ENCODE data around the gene SAMD3. TPM values are rescaled to one million over a fixed set of nuclear protein-coding genes. Genes with fewer than 3 reads are reported as not detected.

SAMD3 gene
- total and polyA plus RNA-seq, 7 donors: 0.81 to 3.7 (median 2.3) TPM; not detected in 3

DNA sequence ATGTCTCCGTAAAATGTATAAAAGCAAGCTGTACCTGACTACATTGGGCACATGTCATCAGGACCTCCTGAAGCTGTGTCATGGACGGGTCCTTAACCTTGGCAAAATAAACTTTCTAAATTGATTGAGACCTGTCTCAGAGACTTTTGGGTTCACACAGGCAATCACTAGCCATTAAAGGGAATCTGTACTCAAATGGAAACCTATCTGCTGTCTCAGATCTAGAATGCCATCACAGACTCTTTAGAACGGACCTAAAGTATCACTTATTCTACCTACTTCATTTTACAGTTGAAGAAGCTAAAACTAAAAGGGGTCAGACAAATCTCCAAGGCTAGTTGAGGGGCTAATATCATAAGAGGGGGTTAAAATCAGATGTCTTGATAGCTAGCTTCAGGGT lies 11.1 kb downstream of the SAMD3 start:
- H3K27me3 ChIP-seq: no peaks in the 10 kb centered on the region
- TF ChIP-seq, protein P1, sequence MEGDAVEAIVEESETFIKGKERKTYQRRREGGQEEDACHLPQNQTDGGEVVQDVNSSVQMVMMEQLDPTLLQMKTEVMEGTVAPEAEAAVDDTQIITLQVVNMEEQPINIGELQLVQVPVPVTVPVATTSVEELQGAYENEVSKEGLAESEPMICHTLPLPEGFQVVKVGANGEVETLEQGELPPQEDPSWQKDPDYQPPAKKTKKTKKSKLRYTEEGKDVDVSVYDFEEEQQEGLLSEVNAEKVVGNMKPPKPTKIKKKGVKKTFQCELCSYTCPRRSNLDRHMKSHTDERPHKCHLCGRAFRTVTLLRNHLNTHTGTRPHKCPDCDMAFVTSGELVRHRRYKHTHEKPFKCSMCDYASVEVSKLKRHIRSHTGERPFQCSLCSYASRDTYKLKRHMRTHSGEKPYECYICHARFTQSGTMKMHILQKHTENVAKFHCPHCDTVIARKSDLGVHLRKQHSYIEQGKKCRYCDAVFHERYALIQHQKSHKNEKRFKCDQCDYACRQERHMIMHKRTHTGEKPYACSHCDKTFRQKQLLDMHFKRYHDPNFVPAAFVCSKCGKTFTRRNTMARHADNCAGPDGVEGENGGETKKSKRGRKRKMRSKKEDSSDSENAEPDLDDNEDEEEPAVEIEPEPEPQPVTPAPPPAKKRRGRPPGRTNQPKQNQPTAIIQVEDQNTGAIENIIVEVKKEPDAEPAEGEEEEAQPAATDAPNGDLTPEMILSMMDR (IDR thresholded peaks at IDR 0.05): no peak
- TF ChIP-seq EP300 (IDR thresholded peaks at IDR 0.05) (no peak), POLR2A (IDR thresholded peaks at IDR 0.05) (no peak), POLR2AphosphoS5 (IDR thresholded peaks at IDR 0.05) (no peak)
- H3K4me3 ChIP-seq: no peak overlapping the region
- no peak overlapping the region for H3K27ac ChIP-seq
- no peak for DNase-seq
- no peaks in the 10 kb centered on the region for H3K36me3 ChIP-seq
- intact Hi-C loops (cut with DNase I): no loop called here
- H3K4me1 ChIP-seq: no peaks in the 10 kb centered on the region
- no peaks in the 10 kb centered on the region for H3K9me3 ChIP-seq
- 83 to 86% methylated on average over 3 of the region's 3 CpGs for WGBS, 2 donors

DNA sequence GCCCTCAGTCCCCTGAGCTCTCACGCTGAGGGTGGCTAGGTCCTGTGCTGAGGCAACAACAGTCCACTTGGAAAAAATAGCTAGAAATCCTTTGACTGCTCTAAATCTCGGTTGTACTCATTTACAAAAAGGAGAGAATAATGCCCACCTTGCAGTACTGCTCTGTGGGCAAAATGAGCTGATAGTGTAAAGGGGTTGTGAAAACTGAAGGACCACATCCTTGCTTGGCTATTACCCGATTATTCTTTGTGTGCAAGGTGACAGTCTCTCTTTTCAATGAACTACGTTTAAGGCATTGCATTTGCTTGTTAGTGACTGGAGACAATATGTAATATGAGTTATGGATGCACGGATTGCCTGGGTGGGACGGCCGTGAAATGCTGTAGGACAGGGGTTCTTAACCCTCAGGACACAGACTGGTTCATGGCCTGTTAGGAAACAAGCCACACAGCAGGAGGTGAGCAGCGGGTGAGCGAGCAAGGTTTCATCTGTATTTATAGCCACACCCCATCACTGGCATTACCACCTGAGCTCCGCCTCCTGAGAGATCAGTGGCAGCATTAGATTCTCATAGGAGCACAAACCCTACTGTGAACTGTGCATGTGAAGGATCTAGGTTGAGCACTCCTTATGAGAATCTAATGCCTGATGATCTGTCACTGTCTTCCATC lies 14.6 kb downstream of the SAMD3 start:
- Histone ChIP-seq H3K27me3 (no peaks in the 10 kb centered on the region), H3K9me3 (no peaks in the 10 kb centered on the region), H3K27ac (no peak overlapping the region), H3K36me3 (no peaks in the 10 kb centered on the region), H3K4me3 (no peak overlapping the region), H3K4me1 (no peaks in the 10 kb centered on the region)
- intact Hi-C loops (cut with DNase I): no loop called here
- 94 to 96% methylated on average over 10 of the region's 10 CpGs for WGBS, 2 donors
- TF ChIP-seq EP300 (IDR thresholded peaks at IDR 0.05): no peak
- TF ChIP-seq POLR2A (IDR thresholded peaks at IDR 0.05): no peak
- TF ChIP-seq POLR2AphosphoS5 (IDR thresholded peaks at IDR 0.05): no peak
- TF ChIP-seq, protein P1 (IDR thresholded peaks at IDR 0.05): no peak
- no peak for DNase-seq

DNA sequence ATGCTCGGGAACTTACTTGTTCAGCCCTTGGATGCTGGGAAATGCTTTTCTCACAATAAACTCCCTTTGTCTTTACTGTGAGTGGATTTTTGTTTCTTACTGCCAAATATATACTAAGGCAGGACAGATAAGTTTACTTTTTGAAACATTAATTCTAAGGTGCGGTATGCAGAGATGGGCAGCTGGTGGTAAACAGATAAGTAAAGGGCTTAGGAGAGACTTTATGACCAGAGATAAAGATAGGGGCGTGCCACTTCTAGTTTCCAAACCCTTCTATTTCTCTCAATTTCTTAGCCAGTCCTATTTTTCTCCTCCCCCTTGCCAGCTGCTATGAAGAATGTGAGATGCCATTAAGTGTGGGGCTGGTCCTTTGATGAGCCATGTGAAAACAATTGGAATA lies 16.3 kb downstream of the SAMD3 start:
- H3K4me1 ChIP-seq: no peaks in the 10 kb centered on the region
- H3K27me3 ChIP-seq: no peaks in the 10 kb centered on the region
- TF ChIP-seq POLR2A (IDR thresholded peaks at IDR 0.05) (no peak), POLR2AphosphoS5 (IDR thresholded peaks at IDR 0.05) (no peak), EP300 (IDR thresholded peaks at IDR 0.05) (no peak)
- TF ChIP-seq, protein P1 (IDR thresholded peaks at IDR 0.05): no peak
- H3K9me3 ChIP-seq: no peaks in the 10 kb centered on the region
- H3K36me3 ChIP-seq: no peaks in the 10 kb centered on the region
- intact Hi-C loops (cut with DNase I): no loop called here
- WGBS, 2 donors: 44 to 80% methylated on average over 3 of the region's 3 CpGs
- no peak for DNase-seq
- no peak overlapping the region for H3K4me3 ChIP-seq
- H3K27ac ChIP-seq: no peak overlapping the region

DNA sequence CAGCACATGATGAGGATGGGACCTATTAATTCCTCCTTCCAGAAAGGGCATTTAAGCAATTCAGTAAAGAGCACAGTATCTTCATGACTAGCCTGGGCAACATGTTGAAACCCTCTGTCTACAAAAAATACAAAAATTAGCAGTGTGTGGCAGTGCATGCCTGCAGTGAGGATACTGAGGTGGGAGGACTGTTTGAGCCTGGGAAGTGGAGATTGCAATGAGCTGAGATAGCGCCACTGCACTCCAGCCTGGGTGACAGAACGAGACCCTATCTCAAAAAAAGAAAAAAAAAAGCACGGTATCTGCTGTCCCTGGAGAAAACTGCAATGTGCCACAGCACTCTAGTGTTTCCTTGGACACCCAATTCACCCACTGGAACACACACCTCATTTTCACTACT lies 18.4 kb downstream of the SAMD3 start:
- intact Hi-C loops (cut with DNase I): no loop called here
- 74 to 95% methylated on average over 3 of the region's 3 CpGs for WGBS, 2 donors
- DNase-seq: no peak
- Histone ChIP-seq H3K4me1 (no peaks in the 10 kb centered on the region), H3K27ac (no peak overlapping the region), H3K9me3 (no peaks in the 10 kb centered on the region), H3K27me3 (no peaks in the 10 kb centered on the region), H3K36me3 (no peaks in the 10 kb centered on the region), H3K4me3 (no peak overlapping the region)
- TF ChIP-seq POLR2AphosphoS5 (IDR thresholded peaks at IDR 0.05) (no peak), EP300 (IDR thresholded peaks at IDR 0.05) (no peak), POLR2A (IDR thresholded peaks at IDR 0.05) (no peak)
- TF ChIP-seq, protein P1 (IDR thresholded peaks at IDR 0.05): no peak

DNA sequence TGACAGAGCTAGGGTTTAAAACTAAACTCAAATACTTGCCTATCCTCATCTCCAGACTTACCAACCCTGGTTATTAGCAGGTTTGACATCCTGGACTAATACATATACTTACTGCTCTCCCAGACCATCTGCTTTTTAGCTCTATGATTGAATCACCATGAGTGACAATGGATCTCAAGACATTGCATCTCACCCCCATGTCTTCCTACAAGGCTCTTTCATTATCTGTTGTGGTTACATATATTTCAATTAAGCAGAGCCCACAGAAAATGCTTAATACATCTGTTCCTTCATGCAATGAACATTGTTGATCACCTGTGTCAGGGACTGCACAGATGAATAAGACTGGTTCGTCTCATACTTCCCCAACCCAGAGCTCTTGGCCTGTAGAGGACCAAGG lies 19.4 kb downstream of the SAMD3 start:
- DNase-seq: no peak
- no peaks in the 10 kb centered on the region for H3K4me1 ChIP-seq
- no peaks in the 10 kb centered on the region for H3K36me3 ChIP-seq
- H3K27me3 ChIP-seq: no peaks in the 10 kb centered on the region
- no peaks in the 10 kb centered on the region for H3K9me3 ChIP-seq
- H3K4me3 ChIP-seq: no peak overlapping the region
- TF ChIP-seq POLR2A (IDR thresholded peaks at IDR 0.05) (no peak), EP300 (IDR thresholded peaks at IDR 0.05) (no peak), POLR2AphosphoS5 (IDR thresholded peaks at IDR 0.05) (no peak)
- TF ChIP-seq, protein P1 (IDR thresholded peaks at IDR 0.05): no peak
- WGBS, 2 donors: 85 to 92% methylated on average over 1 of the region's 1 CpG
- intact Hi-C loops (cut with DNase I): no loop called here
- no peak overlapping the region for H3K27ac ChIP-seq

Data from sigmoid colon (tissue), 7 donors.